ENCODE measurements around the gene ZNF500.
"Not testable (repeated sequence)": the region's sequence is repeated elsewhere in the genome, so short reads cannot be mapped to it uniquely, and the experiment has no call there.

Gene ZNF500

GRCh38 chr16:4738370-4738769, 28.6 kb downstream of the ZNF500 start:
- DNase-seq = not testable (repeated sequence)

GRCh38 chr16:4737545-4737944, 29.4 kb downstream of the ZNF500 start:
- no peak for DNase-seq

GRCh38 chr16:4736546-4736945, 30.4 kb downstream of the ZNF500 start:
- no peak for DNase-seq

GRCh38 chr16:4734730-4735535, 32.0 kb downstream of the ZNF500 start:
- DNase-seq = peak; percentile 70

GRCh38 chr16:4734063-4734729, 32.8 kb downstream of the ZNF500 start, which contains the start of the genes ANKS3 and DNAAF8:
Gene ANKS3 (minus strand): TSS chr16:4734271. CDS start chr16:4730149, 4,122 bp downstream.
Gene DNAAF8 (plus strand): TSS chr16:4734537. CDS start chr16:4736515, 1,978 bp downstream.
- peak; percentile 96 for DNase-seq

- no peak for DNase-seq
These were observed 33.3 kb downstream of the ZNF500 start for GRCh38 chr16:4733747-4734062.

- DNase-seq = no peak
These were observed 33.7 kb downstream of the ZNF500 start for GRCh38 chr16:4733211-4733742.

GRCh38 chr16:4729876-4730275, 37.1 kb downstream of the ZNF500 start:
- DNase-seq = no peak

GRCh38 chr16:4728676-4729075, 38.3 kb downstream of the ZNF500 start:
- no peak for DNase-seq

GRCh38 chr16:4726616-4727015, 40.3 kb downstream of the ZNF500 start:
- DNase-seq = no peak

GRCh38 chr16:4724661-4725270, 42.2 kb downstream of the ZNF500 start:
- no peak for DNase-seq

GRCh38 chr16:4723071-4723767, 43.7 kb downstream of the ZNF500 start:
- DNase-seq = no peak

GRCh38 chr16:4718466-4718865, 48.5 kb downstream of the ZNF500 start:
- DNase-seq = no peak

GRCh38 chr16:4714996-4715395, 52.0 kb downstream of the ZNF500 start:
- DNase-seq = no peak

GRCh38 chr16:4713663-4714501, 53.1 kb downstream of the ZNF500 start:
- DNase-seq = no peak

GRCh38 chr16:4709481-4709880, 57.5 kb downstream of the ZNF500 start:
- no peak for DNase-seq

GRCh38 chr16:4706871-4707270, 60.1 kb downstream of the ZNF500 start:
- no peak for DNase-seq

GRCh38 chr16:4704913-4705312, 62.0 kb downstream of the ZNF500 start:
- DNase-seq = no peak

- no peak for DNase-seq
These were observed 62.5 kb downstream of the ZNF500 start for GRCh38 chr16:4704491-4704890.

- no peak for DNase-seq
These were observed 63.1 kb downstream of the ZNF500 start for GRCh38 chr16:4703906-4704305.

GRCh38 chr16:4702466-4702808, 64.5 kb downstream of the ZNF500 start:
- no peak for DNase-seq

- DNase-seq = no peak
These were observed 65.0 kb downstream of the ZNF500 start for GRCh38 chr16:4701791-4702465.
